Omental fat pad (tissue), 4 donors: ENCODE data around the gene TPRG1L. TPM values are rescaled to one million over a fixed set of nuclear protein-coding genes. Genes with fewer than 3 reads are reported as not detected.

Source experiments
- ATAC-seq: fragments of 150-250 bp; one replicate; pipeline ENCODE4 v1.9.1; 2016; ENCODE audit warnings: mild to moderate bottlenecking, moderate library complexity; ENCODE audit not compliant: low FRiP score
- DNase-seq: peaks from one replicate; pipeline ENCODE4 v3.0.0-alpha.2; 2019; ENCODE audit warnings: low spot score
- total RNA-seq, 4 donors: library from RNA; depleted of rRNA; stranded (reverse); fragments of >200 nt; gene quantifications; one replicate each; pipeline ENCODE4 v1.1.0, GENCODE V29; 2016
- TF ChIP-seq, protein P1 (sequence below), 3 donors: fragments of 450-650 bp; IDR thresholded peaks; one replicate each; pipeline ENCODE4 v1.5.1; 2016 to 2017; ENCODE audit warnings: antibody characterized with exemption in 3 of 3, mild to moderate bottlenecking in 3 of 3, moderate library complexity in 2 of 3

Gene TPRG1L
- total RNA-seq, 4 donors from 2014 or later: 24.9 to 53.0 (median 37.4) TPM

DNA sequence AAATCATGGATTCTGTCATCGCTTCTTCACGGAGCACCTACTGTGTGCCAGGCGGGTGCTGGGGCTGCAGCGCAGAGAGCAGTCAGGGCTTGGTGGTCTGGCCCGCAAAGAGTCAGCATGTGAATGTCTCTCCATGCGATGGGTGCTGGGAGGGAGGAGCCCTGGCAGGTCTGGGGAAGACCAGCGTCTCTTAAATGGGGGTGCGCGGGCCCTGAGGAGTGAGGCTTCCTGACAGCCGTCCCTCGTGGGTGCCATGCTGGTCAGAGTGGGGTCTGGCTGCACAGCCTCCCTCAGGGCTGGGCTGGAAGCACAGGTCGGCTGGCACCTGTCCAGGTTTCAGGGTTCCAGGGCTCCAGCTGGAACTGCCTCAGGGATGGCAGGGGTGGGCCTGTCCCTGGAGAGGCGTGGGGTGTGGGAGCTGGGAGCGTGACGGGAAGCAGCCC is 46.0 kb downstream of the TPRG1L start:
- TF ChIP-seq, protein P1, sequence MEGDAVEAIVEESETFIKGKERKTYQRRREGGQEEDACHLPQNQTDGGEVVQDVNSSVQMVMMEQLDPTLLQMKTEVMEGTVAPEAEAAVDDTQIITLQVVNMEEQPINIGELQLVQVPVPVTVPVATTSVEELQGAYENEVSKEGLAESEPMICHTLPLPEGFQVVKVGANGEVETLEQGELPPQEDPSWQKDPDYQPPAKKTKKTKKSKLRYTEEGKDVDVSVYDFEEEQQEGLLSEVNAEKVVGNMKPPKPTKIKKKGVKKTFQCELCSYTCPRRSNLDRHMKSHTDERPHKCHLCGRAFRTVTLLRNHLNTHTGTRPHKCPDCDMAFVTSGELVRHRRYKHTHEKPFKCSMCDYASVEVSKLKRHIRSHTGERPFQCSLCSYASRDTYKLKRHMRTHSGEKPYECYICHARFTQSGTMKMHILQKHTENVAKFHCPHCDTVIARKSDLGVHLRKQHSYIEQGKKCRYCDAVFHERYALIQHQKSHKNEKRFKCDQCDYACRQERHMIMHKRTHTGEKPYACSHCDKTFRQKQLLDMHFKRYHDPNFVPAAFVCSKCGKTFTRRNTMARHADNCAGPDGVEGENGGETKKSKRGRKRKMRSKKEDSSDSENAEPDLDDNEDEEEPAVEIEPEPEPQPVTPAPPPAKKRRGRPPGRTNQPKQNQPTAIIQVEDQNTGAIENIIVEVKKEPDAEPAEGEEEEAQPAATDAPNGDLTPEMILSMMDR (IDR thresholded peaks at IDR 0.05): no peak
- ATAC-seq (no peak), DNase-seq (no peak)

- TF ChIP-seq, protein P1 (IDR thresholded peaks at IDR 0.05): no peak
- DNase-seq (no peak), ATAC-seq (no peak)
Measured at GRCh38 chr1:3671371-3672180, 46.8 kb downstream of the TPRG1L start.

- ATAC-seq (no peak), DNase-seq (no peak)
- TF ChIP-seq, protein P1 (IDR thresholded peaks at IDR 0.05): no peak
Measured at GRCh38 chr1:3672231-3672970, 47.6 kb downstream of the TPRG1L start.

GRCh38 chr1:3672971-3673361 is 48.2 kb downstream of the TPRG1L start:
- ATAC-seq (no peak), DNase-seq (no peak)
- TF ChIP-seq, protein P1 (IDR thresholded peaks at IDR 0.05): no peak

DNA sequence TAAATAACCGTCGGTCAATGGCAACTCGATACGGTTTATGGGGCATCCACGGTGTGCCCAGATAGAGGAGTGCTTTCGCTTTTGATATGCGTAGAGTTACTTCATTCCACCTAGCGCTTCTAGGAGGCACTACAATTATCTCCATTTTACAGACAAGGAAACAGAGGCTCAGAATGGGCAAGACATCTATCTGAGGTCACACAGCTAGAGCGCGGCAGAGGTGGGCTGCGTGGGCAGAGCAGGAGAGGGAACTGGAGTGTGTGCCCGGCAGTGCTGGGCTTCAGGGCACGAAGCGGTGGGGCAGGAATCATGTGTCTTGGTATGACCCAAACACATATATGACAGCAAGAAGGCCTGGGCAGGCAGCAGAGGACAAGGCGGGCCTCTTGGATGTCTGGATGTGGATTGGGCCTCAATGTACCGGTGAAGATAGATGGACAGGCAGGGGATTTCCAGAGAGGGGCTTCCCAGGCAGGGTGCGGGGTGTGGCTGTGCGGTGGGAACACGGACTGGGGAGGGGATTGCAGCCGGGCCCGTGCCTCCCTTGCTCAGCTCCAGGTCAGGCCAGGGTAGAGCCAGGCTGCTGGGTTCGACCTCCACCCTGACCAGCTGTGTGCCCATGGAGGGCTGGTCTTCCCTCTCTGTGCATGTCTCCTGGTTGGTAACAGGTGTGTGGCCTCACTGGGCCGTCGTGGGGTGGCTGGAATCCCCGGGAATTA is 48.7 kb downstream of the TPRG1L start:
- DNase-seq (no peak), ATAC-seq (no peak)
- TF ChIP-seq, protein P1 (IDR thresholded peaks at IDR 0.05): no peak

DNA sequence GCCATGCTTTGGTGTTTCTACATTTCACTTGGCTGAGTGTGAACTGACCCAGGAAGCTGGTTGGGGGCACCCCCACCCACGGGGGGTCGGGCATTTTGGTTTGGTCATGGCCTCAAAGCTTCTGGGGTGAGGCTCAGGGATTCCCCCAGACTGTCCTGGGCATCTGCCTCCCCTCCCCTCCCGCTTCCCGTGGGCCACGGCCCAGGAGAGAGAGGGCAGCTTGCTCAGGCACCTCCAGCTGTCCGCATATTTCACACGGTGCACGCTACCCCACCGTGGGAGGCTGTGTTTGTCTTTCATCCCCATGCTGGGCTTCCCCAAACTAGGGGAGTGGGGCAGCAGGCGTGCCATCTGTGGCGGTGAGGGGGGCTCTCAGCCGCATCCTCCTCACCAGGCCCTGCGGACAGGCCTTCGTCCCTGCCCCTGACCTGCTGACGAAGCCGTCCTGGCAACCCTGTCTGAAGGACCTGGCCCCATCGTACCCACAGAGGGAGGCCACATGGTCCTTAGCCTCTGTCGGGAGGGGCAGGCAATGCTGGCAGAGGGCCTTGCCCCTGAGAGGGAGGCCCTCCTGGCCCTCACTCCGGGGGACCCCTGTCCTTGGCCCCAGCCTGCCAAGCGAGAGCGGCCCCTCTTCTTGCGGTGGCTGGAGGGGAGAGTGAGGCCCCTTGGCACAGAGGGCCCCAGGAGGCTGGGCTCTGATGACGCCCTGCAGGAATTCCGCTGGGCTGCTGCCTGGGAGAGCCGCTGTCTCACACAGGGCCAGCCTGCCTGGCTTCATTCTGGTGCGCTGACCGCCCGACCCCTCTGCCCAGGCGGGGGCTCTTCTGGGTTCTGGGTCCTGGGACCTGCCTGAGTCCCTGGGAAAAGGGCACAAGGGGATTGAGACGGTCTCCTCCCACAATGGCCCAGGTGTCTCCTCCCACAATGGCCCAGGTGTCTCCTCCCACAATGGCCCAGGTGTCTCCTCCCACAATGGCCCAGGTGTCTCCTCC is 49.6 kb downstream of the TPRG1L start:
- DNase-seq (no peak), ATAC-seq (no peak)
- TF ChIP-seq, protein P1 (IDR thresholded peaks at IDR 0.05): no peak
